OCI-LY3 (cell line): ENCODE measurements around the gene ZNF878.
"Not testable (repeated sequence)": the region's sequence is repeated elsewhere in the genome, so short reads cannot be mapped to it uniquely, and the experiment has no call there.

Source experiments
- CTCF ChIP-seq: fragments of 200-600, 300-600 bp; sonication (generic); IDR thresholded peaks from 2 replicates; pipeline ENCODE4 v1.5.1; 2014; ENCODE audit warnings: antibody characterized with exemption, low read length, low read depth
- EZH2phosphoT487 ChIP-seq: fragments of 200-600 bp; shearing (Covaris generic); IDR thresholded peaks from 2 replicates; pipeline ENCODE4 v1.6.1; 2018; ENCODE audit warnings: antibody characterized with exemption, mixed run types, low read depth

DNA sequence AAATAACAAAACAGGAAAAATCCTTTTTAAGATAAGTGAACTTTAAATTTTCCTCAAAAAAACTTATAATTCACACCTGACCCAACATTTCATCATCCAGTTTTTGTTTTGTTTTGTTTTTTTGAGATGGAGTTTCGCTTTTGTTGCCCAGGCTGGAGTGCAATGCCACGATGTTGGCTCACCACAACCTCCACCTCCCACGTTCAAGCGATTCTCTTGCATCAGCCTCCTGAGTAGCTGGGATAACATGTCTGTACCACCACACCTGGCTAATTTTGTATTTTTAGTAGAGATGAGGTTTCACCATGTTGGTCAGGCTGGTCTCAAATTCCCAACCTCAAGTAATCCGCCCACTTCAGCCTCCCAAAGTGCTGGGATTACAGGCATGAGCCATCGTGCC lies 30.6 kb upstream of the ZNF878 start:
- not testable (repeated sequence) for TF ChIP-seq CTCF, EZH2phosphoT487
